H9 (cell line): ENCODE data around the gene WDR72. TPM values are rescaled to one million over a fixed set of nuclear protein-coding genes. Genes with fewer than 3 reads are reported as not detected.

Experiments
- DNase-seq: peaks from one replicate; pipeline ENCODE4 v3.0.0-alpha.2; 2017
- H2AFZ ChIP-seq: one replicate; pipeline ENCODE4 v1.6.1; 2013; ENCODE audit warnings: mild to moderate bottlenecking, low read length, control low read depth, moderate library complexity
- H2AK5ac ChIP-seq: 2 replicates; pipeline ENCODE4 v1.6.1; 2013; ENCODE audit warnings: low read length, control low read depth, mixed read lengths; ENCODE audit not compliant: insufficient read length
- H2BK120ac ChIP-seq: one replicate; pipeline ENCODE4 v1.6.1; 2013; ENCODE audit warnings: low read depth, mild to moderate bottlenecking, low read length, control low read depth, inconsistent platforms; ENCODE audit not compliant: poor library complexity, severe bottlenecking
- H2BK12ac ChIP-seq: 2 replicates; pipeline ENCODE4 v1.6.1; 2013; ENCODE audit warnings: low read length, control low read depth, mixed read lengths, low read depth; ENCODE audit not compliant: insufficient read length
- H2BK15ac ChIP-seq: 2 replicates; pipeline ENCODE4 v1.6.1; 2013; ENCODE audit warnings: low read depth, low read length, control low read depth
- H2BK20ac ChIP-seq: one replicate; pipeline ENCODE4 v1.6.1; 2013; ENCODE audit warnings: low read depth, mild to moderate bottlenecking, low read length, control low read depth, inconsistent platforms; ENCODE audit not compliant: poor library complexity, severe bottlenecking
- H2BK5ac ChIP-seq: 2 replicates; pipeline ENCODE4 v1.6.1; 2013; ENCODE audit warnings: low read length, control low read depth, mixed read lengths; ENCODE audit not compliant: insufficient read length
- H3K14ac ChIP-seq: 2 replicates; pipeline ENCODE4 v1.6.1; 2013; ENCODE audit warnings: low read length, control low read depth; ENCODE audit not compliant: insufficient read depth
- H3K18ac ChIP-seq: 2 replicates; pipeline ENCODE4 v1.6.1; 2013; ENCODE audit warnings: low read depth, mild to moderate bottlenecking, mixed read lengths, low read length, control low read depth; ENCODE audit not compliant: insufficient read length
- H3K23ac ChIP-seq: 2 replicates; pipeline ENCODE4 v1.6.1; 2013; ENCODE audit warnings: low read length, control low read depth, mixed read lengths, low read depth; ENCODE audit not compliant: insufficient read length
- H3K23me2 ChIP-seq: 2 replicates; pipeline ENCODE4 v1.6.1; 2013; ENCODE audit warnings: low read depth, mild to moderate bottlenecking, mixed read lengths, low read length, control low read depth; ENCODE audit not compliant: insufficient read length, poor library complexity, severe bottlenecking
- H3K27ac ChIP-seq: 2 replicates; pipeline ENCODE4 v1.5.1; 2013; ENCODE audit warnings: low read length, control low read depth, mixed read lengths, low read depth; ENCODE audit not compliant: insufficient read length
- H3K27me3 ChIP-seq: 2 replicates; pipeline ENCODE4 v1.6.1; 2013; ENCODE audit warnings: low read length, control low read depth, inconsistent platforms; ENCODE audit not compliant: insufficient read depth
- H3K4ac ChIP-seq: 2 replicates; pipeline ENCODE4 v1.6.1; 2013; ENCODE audit warnings: low read depth, mild to moderate bottlenecking, control low read depth, inconsistent platforms, low read length, moderate library complexity
- H3K4me1 ChIP-seq: 2 replicates; pipeline ENCODE4 v1.6.1; 2013; ENCODE audit warnings: low read length, control low read depth, inconsistent platforms; ENCODE audit not compliant: insufficient read depth
- H3K4me2 ChIP-seq: 2 replicates; pipeline ENCODE4 v1.6.1; 2013; ENCODE audit warnings: low read length, control low read depth, mixed read lengths; ENCODE audit not compliant: insufficient read length, insufficient read depth
- H3K56ac ChIP-seq: 2 replicates; pipeline ENCODE4 v1.6.1; 2013; ENCODE audit warnings: low read depth, mild to moderate bottlenecking, mixed read lengths, low read length, control low read depth; ENCODE audit not compliant: insufficient read length
- H3K79me1 ChIP-seq: 2 replicates; pipeline ENCODE4 v1.6.1; 2013; ENCODE audit warnings: low read depth, mild to moderate bottlenecking, moderate library complexity, low read length, control low read depth, inconsistent platforms; ENCODE audit not compliant: insufficient read depth, poor library complexity, severe bottlenecking
- H3K79me2 ChIP-seq: 2 replicates; pipeline ENCODE4 v1.6.1; 2013; ENCODE audit warnings: low read length, control low read depth, inconsistent platforms; ENCODE audit not compliant: insufficient read depth
- H3K9ac ChIP-seq: 2 replicates; pipeline ENCODE4 v1.6.1; 2013; ENCODE audit warnings: low read length, control low read depth, mixed read lengths; ENCODE audit not compliant: insufficient read length; ENCODE audit errors: extremely low read depth
- H3K9me3 ChIP-seq: one replicate; pipeline ENCODE4 v1.6.1; 2013; ENCODE audit warnings: low read depth, low read length, inconsistent platforms; ENCODE audit not compliant: control insufficient read depth
- H3T11ph ChIP-seq: one replicate; pipeline ENCODE4 v1.6.1; 2013; ENCODE audit warnings: mild to moderate bottlenecking, low read length, control low read depth, inconsistent platforms
- H4K20me1 ChIP-seq: one replicate; pipeline ENCODE4 v1.6.1; 2013; ENCODE audit not compliant: control insufficient read depth, insufficient read length, insufficient read depth
- H4K5ac ChIP-seq: 2 replicates; pipeline ENCODE4 v1.6.1; 2013; ENCODE audit warnings: low read depth, mild to moderate bottlenecking, mixed read lengths, low read length, control low read depth; ENCODE audit not compliant: insufficient read length
- H4K8ac ChIP-seq: replicated peaks from 2 replicates; pipeline ENCODE4 v1.6.1; 2013; ENCODE audit warnings: low read length, control low read depth, mixed read lengths, low read depth; ENCODE audit not compliant: insufficient read length
- H4K91ac ChIP-seq: 2 replicates; pipeline ENCODE4 v1.6.1; 2013; ENCODE audit warnings: low read depth, mild to moderate bottlenecking, moderate library complexity, mixed read lengths, low read length, control low read depth; ENCODE audit not compliant: insufficient read length
- H3K27ac Mint-ChIP-seq, 3 experiments: 2 replicates in 2 of 3; 3 replicates in 1 of 3; pipeline ENCODE4 v1.8.0; 2020 to 2021; ENCODE audit warnings: mixed read lengths in 3 of 3, mild to moderate bottlenecking in 1 of 3, moderate library complexity in 1 of 3
- H3K27me3 Mint-ChIP-seq: 2 replicates; pipeline ENCODE4 v1.8.0; 2021; ENCODE audit warnings: low read depth, mild to moderate bottlenecking, moderate library complexity, mixed read lengths
- H3K36me3 Mint-ChIP-seq, 3 experiments: 2 replicates in 2 of 3; 3 replicates in 1 of 3; pipeline ENCODE4 v1.8.0; 2020 to 2021; ENCODE audit warnings: low read depth in 3 of 3, mixed read lengths in 3 of 3; ENCODE audit not compliant: insufficient read depth in 1 of 3
- H3K4me1 Mint-ChIP-seq, 2 experiments: 2 replicates each; pipeline ENCODE4 v1.8.0; 2020; ENCODE audit warnings: mixed read lengths in 2 of 2
- H3K4me3 Mint-ChIP-seq, 2 experiments: 2 replicates in 1 of 2; 3 replicates in 1 of 2; pipeline ENCODE4 v1.8.0; 2020 to 2021; ENCODE audit warnings: mild to moderate bottlenecking in 2 of 2, mixed read lengths in 2 of 2, moderate library complexity in 1 of 2
- H3K9me3 Mint-ChIP-seq, 2 experiments: 2 replicates in 1 of 2; 3 replicates in 1 of 2; pipeline ENCODE4 v1.8.0; 2020; ENCODE audit warnings: mild to moderate bottlenecking in 2 of 2, mixed read lengths in 2 of 2, moderate library complexity in 1 of 2
- WGBS: extraction: QIAGEN DNeasy Blood & Tissue Kit; methylation state at CpG from one replicate; pipeline ENCODE4 v1.1.7; 2013; ENCODE audit warnings: missing lambda C conversion rate, low lambda C conversion rate, mixed read lengths; ENCODE audit not compliant: insufficient read length; ENCODE audit errors: extremely low coverage; 5-methylcytosine and 5-hydroxymethylcytosine counted together
- total RNA-seq: library from RNA; stranded (reverse); gene quantifications from 2 replicates; pipeline ENCODE4 v1.2.1, GENCODE V29; 2021
- TF ChIP-seq, protein P1 (sequence below): fragments of 200-600 bp; sonication (generic); conservative IDR thresholded peaks from 3 replicates; pipeline ENCODE4 v1.8.0; 2021; ENCODE audit warnings: antibody characterized with exemption, mild to moderate bottlenecking

The WDR72 gene
- total RNA-seq, 1 experiment from 2014 or later: 2.9 TPM

DNA sequence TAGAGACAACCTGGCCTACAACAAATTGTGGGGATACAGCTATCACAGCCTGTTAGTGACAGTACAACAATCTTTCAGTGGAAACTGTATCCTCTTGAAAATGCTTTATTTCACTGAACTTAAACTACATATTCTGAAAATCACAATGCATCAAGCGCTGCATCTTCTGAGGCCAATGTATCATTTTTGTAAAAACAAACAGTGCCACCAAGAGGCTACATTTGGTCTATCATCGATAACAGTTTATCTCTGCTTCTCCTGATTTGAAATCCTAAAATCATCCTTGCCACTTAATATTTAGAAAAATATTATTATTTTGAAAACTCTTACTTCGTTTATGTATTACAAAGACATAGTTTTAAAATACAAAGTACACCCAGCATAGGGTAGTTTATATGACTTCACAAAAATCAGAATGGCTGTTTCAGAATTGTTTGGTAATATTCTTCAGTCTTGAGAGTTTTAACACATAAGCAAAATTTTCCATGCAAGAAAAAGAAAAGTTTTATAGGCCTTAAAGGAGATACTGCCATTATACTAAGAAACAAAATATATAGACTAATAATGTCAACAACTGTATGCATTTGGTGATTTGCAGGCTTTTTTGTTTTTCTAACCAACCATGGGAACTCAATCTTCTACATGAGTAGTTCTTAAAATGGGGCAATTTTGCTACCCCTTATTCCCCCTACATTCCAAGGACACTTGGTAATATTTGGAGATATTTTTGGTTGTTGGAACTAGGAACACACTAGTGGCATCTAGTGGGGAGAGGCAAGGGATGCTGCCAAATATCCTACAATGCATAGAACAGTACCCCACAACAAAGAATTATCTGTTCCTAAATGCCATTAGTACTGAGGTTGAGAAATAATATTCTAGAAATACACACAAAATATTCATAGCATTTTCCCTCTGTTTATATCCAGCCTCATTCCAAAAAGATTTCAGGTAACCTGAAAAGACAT lies 42.3 kb downstream of the WDR72 start:
- no peak overlapping the region for H2AFZ ChIP-seq

More for the DNA sequence above, 42.3 kb downstream of the WDR72 start:
- Histone ChIP-seq H4K5ac (no peak overlapping the region), H3K4me1 (no peaks in the 10 kb centered on the region), H3K18ac (no peak overlapping the region), H2BK5ac (no peak overlapping the region), H3K4me2 (no peak overlapping the region), H2BK12ac (no peak overlapping the region), H4K20me1 (no peaks in the 10 kb centered on the region), H2BK120ac (no peak overlapping the region), H3K56ac (no peak overlapping the region), H3K27ac (no peak overlapping the region), H2BK20ac (no peak overlapping the region), H3K23me2 (no peaks in the 10 kb centered on the region), H4K8ac (no peak overlapping the region), H3K27me3 (no peaks in the 10 kb centered on the region), H3K79me2 (no peaks in the 10 kb centered on the region), H3K79me1 (no peaks in the 10 kb centered on the region), H3T11ph (no peak overlapping the region), H3K9ac (no peak overlapping the region), H2BK15ac (no peak overlapping the region), H4K91ac (no peak overlapping the region), H3K14ac (no peak overlapping the region), H3K4ac (no peak overlapping the region), H2AK5ac (no peak overlapping the region), H3K9me3 (no peaks in the 10 kb centered on the region), H3K23ac (no peak overlapping the region)
- TF ChIP-seq, protein P1, sequence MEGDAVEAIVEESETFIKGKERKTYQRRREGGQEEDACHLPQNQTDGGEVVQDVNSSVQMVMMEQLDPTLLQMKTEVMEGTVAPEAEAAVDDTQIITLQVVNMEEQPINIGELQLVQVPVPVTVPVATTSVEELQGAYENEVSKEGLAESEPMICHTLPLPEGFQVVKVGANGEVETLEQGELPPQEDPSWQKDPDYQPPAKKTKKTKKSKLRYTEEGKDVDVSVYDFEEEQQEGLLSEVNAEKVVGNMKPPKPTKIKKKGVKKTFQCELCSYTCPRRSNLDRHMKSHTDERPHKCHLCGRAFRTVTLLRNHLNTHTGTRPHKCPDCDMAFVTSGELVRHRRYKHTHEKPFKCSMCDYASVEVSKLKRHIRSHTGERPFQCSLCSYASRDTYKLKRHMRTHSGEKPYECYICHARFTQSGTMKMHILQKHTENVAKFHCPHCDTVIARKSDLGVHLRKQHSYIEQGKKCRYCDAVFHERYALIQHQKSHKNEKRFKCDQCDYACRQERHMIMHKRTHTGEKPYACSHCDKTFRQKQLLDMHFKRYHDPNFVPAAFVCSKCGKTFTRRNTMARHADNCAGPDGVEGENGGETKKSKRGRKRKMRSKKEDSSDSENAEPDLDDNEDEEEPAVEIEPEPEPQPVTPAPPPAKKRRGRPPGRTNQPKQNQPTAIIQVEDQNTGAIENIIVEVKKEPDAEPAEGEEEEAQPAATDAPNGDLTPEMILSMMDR: peak; percentile 57; the same call in 2 of the 3 replicates
- H3K27me3 Mint-ChIP-seq: no peaks in the 10 kb centered on the region
- no peaks in the 10 kb centered on the region for H3K36me3 Mint-ChIP-seq
- H3K9me3 Mint-ChIP-seq: no peaks in the 10 kb centered on the region
- H3K4me1 Mint-ChIP-seq: no peaks in the 10 kb centered on the region
- WGBS: no CpG with 5 or more reads among the region's 3 CpGs
- no peak overlapping the region for H3K27ac Mint-ChIP-seq
- no peak for DNase-seq
- no peak overlapping the region for H3K4me3 Mint-ChIP-seq
